ENCODE data around the gene OSBPL1A.

DNA sequence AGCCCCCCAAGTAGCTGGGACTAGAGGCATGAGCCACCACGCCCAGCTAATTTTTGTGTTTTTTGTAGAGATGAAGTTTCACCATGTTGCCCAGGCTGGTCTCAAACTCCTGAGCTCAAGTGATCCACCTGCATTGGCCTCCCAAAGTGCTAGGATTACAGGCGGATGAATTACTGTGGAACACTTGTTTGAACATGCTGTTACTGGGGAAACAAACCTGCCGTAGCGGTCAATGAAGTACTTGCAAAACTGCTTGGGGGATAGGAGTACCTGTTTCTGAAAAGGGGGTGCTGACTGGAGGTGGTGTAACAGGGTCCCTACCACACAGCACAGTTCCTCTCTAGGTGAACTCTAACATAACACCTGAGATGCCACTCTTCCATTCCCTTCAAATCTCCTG, 22.9 kb upstream of the OSBPL1A start:
- TF ChIP-seq, protein P1, sequence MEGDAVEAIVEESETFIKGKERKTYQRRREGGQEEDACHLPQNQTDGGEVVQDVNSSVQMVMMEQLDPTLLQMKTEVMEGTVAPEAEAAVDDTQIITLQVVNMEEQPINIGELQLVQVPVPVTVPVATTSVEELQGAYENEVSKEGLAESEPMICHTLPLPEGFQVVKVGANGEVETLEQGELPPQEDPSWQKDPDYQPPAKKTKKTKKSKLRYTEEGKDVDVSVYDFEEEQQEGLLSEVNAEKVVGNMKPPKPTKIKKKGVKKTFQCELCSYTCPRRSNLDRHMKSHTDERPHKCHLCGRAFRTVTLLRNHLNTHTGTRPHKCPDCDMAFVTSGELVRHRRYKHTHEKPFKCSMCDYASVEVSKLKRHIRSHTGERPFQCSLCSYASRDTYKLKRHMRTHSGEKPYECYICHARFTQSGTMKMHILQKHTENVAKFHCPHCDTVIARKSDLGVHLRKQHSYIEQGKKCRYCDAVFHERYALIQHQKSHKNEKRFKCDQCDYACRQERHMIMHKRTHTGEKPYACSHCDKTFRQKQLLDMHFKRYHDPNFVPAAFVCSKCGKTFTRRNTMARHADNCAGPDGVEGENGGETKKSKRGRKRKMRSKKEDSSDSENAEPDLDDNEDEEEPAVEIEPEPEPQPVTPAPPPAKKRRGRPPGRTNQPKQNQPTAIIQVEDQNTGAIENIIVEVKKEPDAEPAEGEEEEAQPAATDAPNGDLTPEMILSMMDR (IDR thresholded peaks at IDR 0.05; ENCODE audit: poor library complexity): no peak
- TF ChIP-seq EZH2phosphoT487 (IDR thresholded peaks at IDR 0.05; ENCODE audit: low read depth, severe bottlenecking, unreplicated experiment): no peak
